Endothelial cell of umbilical vein (primary cell): ENCODE data around the gene PLCG2. TPM values are rescaled to one million over a fixed set of nuclear protein-coding genes. Genes with fewer than 3 reads are reported as not detected.

Source experiments
- BruUV-seq: library from RNA; stranded (reverse); fragments of 400-500 nt; replicated peaks from 2 replicates; lab custom pipeline; 2021; lab: Mats Ljungman, UMichigan
- CTCF ChIA-PET: fragments of 300-600, 350-600 bp; sonication (Branson Sonifier 250); formaldehyde crosslinking; loops from one replicate; lab custom pipeline; 2021; ENCODE audit warnings: antibody characterized with exemption, inconsistent platforms; lab: Charles Lee
- POLR2A ChIA-PET: fragments of 300-600, 350-600 bp; sonication (Branson Sonifier 250); formaldehyde crosslinking; loops from one replicate; lab custom pipeline; 2021; ENCODE audit warnings: antibody characterized with exemption, inconsistent platforms; lab: Charles Lee
- DNase-seq: peaks from one replicate; pipeline ENCODE4 v3.0.0-alpha.2; 2011; ENCODE audit warnings: low read depth, low spot score
- FAIRE-seq: peaks from 2 replicates; lab custom pipeline; 2011; peaks lifted over from hg19 to GRCh38; lab: Jason Lieb, UNC
- H2AFZ ChIP-seq: 2 replicates; pipeline ENCODE4 v1.6.0; 2012; ENCODE audit warnings: low read depth, low read length, control low read depth, inconsistent platforms
- H3K27ac ChIP-seq: 2 replicates; pipeline ENCODE4 v1.5.1; 2011; ENCODE audit warnings: low read depth, mild to moderate bottlenecking, control low read depth, low read length, moderate library complexity; ENCODE audit not compliant: insufficient read depth
- H3K27me3 ChIP-seq, 2 experiments: 2 replicates each; pipeline versions ENCODE4 v1.6.0 to v1.6.1; 2011; ENCODE audit warnings: low read length in 2 of 2, mixed read lengths in 1 of 2; ENCODE audit not compliant: control insufficient read depth in 2 of 2, insufficient read depth in 2 of 2
- H3K36me3 ChIP-seq, 2 experiments: 2 replicates in 1 of 2; 3 replicates in 1 of 2; pipeline ENCODE4 v1.5.1; 2011; ENCODE audit warnings: low read length in 2 of 2, mild to moderate bottlenecking in 1 of 2, moderate library complexity in 1 of 2; ENCODE audit not compliant: control insufficient read depth in 2 of 2, insufficient read depth in 2 of 2; ENCODE audit errors: extremely low read depth in 1 of 2
- H3K4me1 ChIP-seq: 3 replicates; pipeline ENCODE4 v1.5.1; 2011; ENCODE audit warnings: mild to moderate bottlenecking, low read length; ENCODE audit not compliant: control insufficient read depth, insufficient read depth; ENCODE audit errors: extremely low read depth
- H3K4me2 ChIP-seq: 2 replicates; pipeline ENCODE4 v1.6.1; 2011; ENCODE audit warnings: low read length, control low read depth, mixed read lengths; ENCODE audit not compliant: insufficient read depth
- H3K4me3 ChIP-seq, 3 experiments: fragments of 200-600 bp in 1 of 3; sonication (generic), shearing (Covaris generic) in 1 of 3; replicated peaks in 1 of 3; 2 replicates each; pipeline ENCODE4 v1.5.1; 2011 to 2016; ENCODE audit warnings: control low read depth in 3 of 3, low read length in 3 of 3, mild to moderate bottlenecking in 2 of 3, inconsistent platforms in 1 of 3, low read depth in 1 of 3, moderate library complexity in 1 of 3; ENCODE audit not compliant: insufficient read depth in 1 of 3
- H3K79me2 ChIP-seq: 2 replicates; pipeline ENCODE4 v1.6.0; 2012; ENCODE audit warnings: low read length, inconsistent platforms; ENCODE audit not compliant: control insufficient read depth, insufficient read depth
- H3K9ac ChIP-seq: replicated peaks from 2 replicates; pipeline ENCODE3; 2011; ENCODE audit warnings: low read length, control low read depth; ENCODE audit not compliant: insufficient read depth; ENCODE audit errors: extremely low read depth
- H3K9me1 ChIP-seq: replicated peaks from 3 replicates; pipeline ENCODE4 v1.6.0; 2011; ENCODE audit warnings: mild to moderate bottlenecking, low read length; ENCODE audit not compliant: control insufficient read depth, insufficient read depth; ENCODE audit errors: extremely low read depth
- H3K9me3 ChIP-seq: replicated peaks from 2 replicates; pipeline ENCODE4 v1.5.1; 2012; ENCODE audit warnings: low read length, inconsistent platforms; ENCODE audit not compliant: control insufficient read depth, insufficient read depth
- H4K20me1 ChIP-seq: replicated peaks from 2 replicates; pipeline ENCODE3; 2011; ENCODE audit warnings: mild to moderate bottlenecking, low read length; ENCODE audit not compliant: control insufficient read depth, insufficient read depth; ENCODE audit errors: extremely low read depth
- EZH2 ChIP-seq: IDR thresholded peaks from 2 replicates; pipeline ENCODE4 v1.6.1; 2012; ENCODE audit warnings: borderline replicate concordance, low read depth, mild to moderate bottlenecking, moderate library complexity, low read length, inconsistent platforms; ENCODE audit not compliant: severe bottlenecking
- FOS ChIP-seq: IDR thresholded peaks from 2 replicates; pipeline ENCODE4 v1.6.1; 2011; ENCODE audit warnings: mild to moderate bottlenecking, low read length, moderate library complexity, borderline replicate concordance; ENCODE audit not compliant: insufficient read depth
- GATA2 ChIP-seq: IDR thresholded peaks from 2 replicates; pipeline ENCODE4 v1.7.0; 2011; ENCODE audit warnings: low read depth, mild to moderate bottlenecking, moderate library complexity, mixed read lengths, low read length; ENCODE audit not compliant: insufficient read length, insufficient read depth
- JUN ChIP-seq: IDR thresholded peaks from 2 replicates; pipeline ENCODE4 v1.6.1; 2011; ENCODE audit warnings: borderline replicate concordance, low read depth; ENCODE audit not compliant: insufficient read length, insufficient read depth
- MYC ChIP-seq: IDR thresholded peaks from one replicate; pipeline ENCODE4 v1.6.1; 2011; ENCODE audit warnings: mild to moderate bottlenecking, low read depth, low read length
- POLR2A ChIP-seq: IDR thresholded peaks from 2 replicates; pipeline ENCODE4 v1.6.1; 2012; ENCODE audit warnings: low read depth, mild to moderate bottlenecking, control low read depth, low read length
- POLR2AphosphoS5 ChIP-seq: IDR thresholded peaks from 2 replicates; pipeline ENCODE4 v1.6.1; 2012; ENCODE audit warnings: low read depth, mild to moderate bottlenecking, control low read depth, low read length, moderate library complexity; ENCODE audit not compliant: insufficient read depth
- dilution Hi-C: fragments of 300-500 bp; cut with MboI; formaldehyde crosslinking; loops from one replicate; pipeline ENCODE4 v1.15.0; 2019; ENCODE audit warnings: low sequenced_read_pairs; ENCODE audit not compliant: extremely low pct_ligation_motif_present
- intact Hi-C: fragments of 100-400 bp; cut with micrococcal nuclease; formaldehyde crosslinking; loops from one replicate; pipeline ENCODE4 v1.10.0; 2022
- polyA plus RNA-seq, 4 experiments: library from polyadenylated mRNA; depleted of rRNA in 3 of 4; stranded (reverse) in 3 of 4; unstranded in 1 of 4; fragments of >200 nt; gene quantifications; 2 replicates each; pipeline versions ENCODE4 v1.2.1 to v1.2.3, GENCODE V29; 2011 to 2012; ENCODE audit warnings: missing spikeins in 1 of 4
- total RNA-seq: library from RNA; stranded (reverse); gene quantifications from 2 replicates; pipeline ENCODE4 v1.2.3, GENCODE V29; 2021
- TF ChIP-seq, protein P1 (sequence below): IDR thresholded peaks from 2 replicates; pipeline ENCODE4 v1.6.1; 2011; ENCODE audit not compliant: insufficient read depth, insufficient read length
- TF ChIP-seq, protein P2 (sequence below), 2 donors: IDR thresholded peaks; 1 replicate in 1 of 2; 2 replicates in 1 of 2; pipeline ENCODE4 v1.5.1; 2011; ENCODE audit warnings: low read length in 2 of 2, mild to moderate bottlenecking in 2 of 2, moderate library complexity in 2 of 2, control low read depth in 1 of 2, inconsistent platforms in 1 of 2, low read depth in 1 of 2; ENCODE audit not compliant: insufficient read depth in 1 of 2; ENCODE audit errors: extremely low read depth in 1 of 2

The PLCG2 gene
- total and polyA plus RNA-seq, 2 donors (not counting 3 experiments of a cell fraction or from before 2014, with no cell fraction given), result 10.8 to 13.6 TPM

DNA sequence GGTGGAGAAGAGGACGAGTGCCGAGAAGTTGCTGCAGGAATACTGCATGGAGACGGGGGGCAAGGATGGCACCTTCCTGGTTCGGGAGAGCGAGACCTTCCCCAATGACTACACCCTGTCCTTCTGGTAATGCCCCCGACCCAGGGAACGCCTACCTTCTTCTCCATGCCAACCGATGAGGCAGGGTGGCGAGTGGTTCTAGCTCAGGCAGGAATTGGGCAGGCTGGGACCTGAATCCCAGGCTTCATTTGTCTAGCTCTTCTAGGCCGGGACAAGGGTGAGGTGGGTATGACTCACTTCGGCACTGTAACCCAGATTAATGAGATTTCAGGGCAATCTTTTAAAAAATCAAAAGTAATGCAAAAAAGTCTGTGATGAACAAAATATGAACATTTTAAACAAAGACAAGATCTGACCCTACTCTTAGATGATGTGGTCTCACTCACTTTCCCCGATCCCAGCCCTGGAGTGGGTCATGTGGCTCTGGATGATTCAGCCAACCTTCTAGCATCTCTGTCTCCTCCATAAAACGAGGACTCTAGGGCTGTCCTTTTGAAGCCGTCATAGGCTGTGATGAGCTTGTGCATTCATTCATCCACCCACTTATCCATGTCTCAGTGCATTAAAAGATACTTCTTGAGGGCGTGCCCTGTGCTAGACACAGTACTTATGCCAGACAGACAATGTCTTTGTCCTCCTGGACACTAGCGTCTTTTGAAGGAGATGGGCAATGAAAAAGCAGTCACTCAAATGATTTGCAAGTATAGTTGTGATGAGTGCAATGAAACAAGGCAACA lies 129.6 kb downstream of the PLCG2 start:
- CTCF ChIA-PET, result no interaction called here
- H3K27ac ChIP-seq, result no peak overlapping the region
- DNase-seq, result no peak
- no peaks in the 10 kb centered on the region for H3K9me1 ChIP-seq
- dilution Hi-C loops, result no loop called here
- no peaks in the 10 kb centered on the region for H3K27me3 ChIP-seq
- TF ChIP-seq FOS (no peak), POLR2AphosphoS5 (no peak), EZH2 (no peak), MYC (no peak), POLR2A (no peak), GATA2 (no peak), JUN (no peak)
- TF ChIP-seq, protein P1, sequence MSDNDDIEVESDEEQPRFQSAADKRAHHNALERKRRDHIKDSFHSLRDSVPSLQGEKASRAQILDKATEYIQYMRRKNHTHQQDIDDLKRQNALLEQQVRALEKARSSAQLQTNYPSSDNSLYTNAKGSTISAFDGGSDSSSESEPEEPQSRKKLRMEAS, result no peak
- TF ChIP-seq, protein P2, sequence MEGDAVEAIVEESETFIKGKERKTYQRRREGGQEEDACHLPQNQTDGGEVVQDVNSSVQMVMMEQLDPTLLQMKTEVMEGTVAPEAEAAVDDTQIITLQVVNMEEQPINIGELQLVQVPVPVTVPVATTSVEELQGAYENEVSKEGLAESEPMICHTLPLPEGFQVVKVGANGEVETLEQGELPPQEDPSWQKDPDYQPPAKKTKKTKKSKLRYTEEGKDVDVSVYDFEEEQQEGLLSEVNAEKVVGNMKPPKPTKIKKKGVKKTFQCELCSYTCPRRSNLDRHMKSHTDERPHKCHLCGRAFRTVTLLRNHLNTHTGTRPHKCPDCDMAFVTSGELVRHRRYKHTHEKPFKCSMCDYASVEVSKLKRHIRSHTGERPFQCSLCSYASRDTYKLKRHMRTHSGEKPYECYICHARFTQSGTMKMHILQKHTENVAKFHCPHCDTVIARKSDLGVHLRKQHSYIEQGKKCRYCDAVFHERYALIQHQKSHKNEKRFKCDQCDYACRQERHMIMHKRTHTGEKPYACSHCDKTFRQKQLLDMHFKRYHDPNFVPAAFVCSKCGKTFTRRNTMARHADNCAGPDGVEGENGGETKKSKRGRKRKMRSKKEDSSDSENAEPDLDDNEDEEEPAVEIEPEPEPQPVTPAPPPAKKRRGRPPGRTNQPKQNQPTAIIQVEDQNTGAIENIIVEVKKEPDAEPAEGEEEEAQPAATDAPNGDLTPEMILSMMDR (IDR thresholded peaks at IDR 0.05; ENCODE audit: extremely low read depth in 1 of 2, insufficient read depth in 1 of 2, low read depth in 1 of 2, low read length in 2 of 2), result no peak
- H2AFZ ChIP-seq, result no peak overlapping the region
- H4K20me1 ChIP-seq, result no peaks in the 10 kb centered on the region
- no peaks in the 10 kb centered on the region for H3K36me3 ChIP-seq
- FAIRE-seq, result no peak
- no peaks in the 10 kb centered on the region for H3K9me3 ChIP-seq
- POLR2A ChIA-PET, result no interaction called here
- H3K4me1 ChIP-seq, result no peaks in the 10 kb centered on the region
- intact Hi-C loops, result loop anchor here (10.0 kb wide), 1 partner anchor 1436 kb away; no protein-coding TSS in a partner anchor
- BruUV-seq, result no TSS peak
- no peak overlapping the region for H3K4me3 ChIP-seq
- H3K79me2 ChIP-seq, result no peaks in the 10 kb centered on the region
- no peak overlapping the region for H3K4me2 ChIP-seq
- no peak overlapping the region for H3K9ac ChIP-seq
